Measurements from ENCODE around the gene LNP1.
"Not testable (repeated sequence)": the region's sequence is repeated elsewhere in the genome, so short reads cannot be mapped to it uniquely, and the experiment has no call there.

Gene LNP1

GRCh38 chr3:100429187-100429716, 27.9 kb downstream of the LNP1 start:
- no peak for DNase-seq (ENCODE audit: low read depth, low spot score)

- DNase-seq (ENCODE audit: low read depth, low spot score): no peak
Observed at GRCh38 chr3:100436951-100437350, 35.6 kb downstream of the LNP1 start.

GRCh38 chr3:100437721-100438622, 36.6 kb downstream of the LNP1 start:
- DNase-seq (ENCODE audit: low read depth, low spot score): no peak

GRCh38 chr3:100438623-100438974, 37.3 kb downstream of the LNP1 start:
- no peak for DNase-seq (ENCODE audit: low read depth, low spot score)

- no peak for DNase-seq (ENCODE audit: low read depth, low spot score)
Observed at GRCh38 chr3:100440895-100441294, 39.6 kb downstream of the LNP1 start.

GRCh38 chr3:100443690-100444089, 42.4 kb downstream of the LNP1 start:
- DNase-seq (ENCODE audit: low read depth, low spot score): no peak

GRCh38 chr3:100447067-100447466, 45.7 kb downstream of the LNP1 start:
- not testable (repeated sequence) for DNase-seq (ENCODE audit: low read depth, low spot score)

- no peak for DNase-seq (ENCODE audit: low read depth, low spot score)
Observed at GRCh38 chr3:100448079-100448478, 46.7 kb downstream of the LNP1 start.

GRCh38 chr3:100449214-100449613, 47.9 kb downstream of the LNP1 start:
- DNase-seq (ENCODE audit: low read depth, low spot score): no peak

- DNase-seq (ENCODE audit: low read depth, low spot score): no peak
Observed at GRCh38 chr3:100454677-100455076, 53.3 kb downstream of the LNP1 start.

GRCh38 chr3:100455841-100456550, 54.7 kb downstream of the LNP1 start:
- DNase-seq (ENCODE audit: low read depth, low spot score): no peak

- no peak for DNase-seq (ENCODE audit: low read depth, low spot score)
Observed at GRCh38 chr3:100456745-100457144, 55.4 kb downstream of the LNP1 start.

- DNase-seq (ENCODE audit: low read depth, low spot score): no peak
Observed at GRCh38 chr3:100457811-100458210, 56.5 kb downstream of the LNP1 start.

- no peak for DNase-seq (ENCODE audit: low read depth, low spot score)
Observed at GRCh38 chr3:100458814-100459213, 57.5 kb downstream of the LNP1 start.

GRCh38 chr3:100463002-100463401, 61.7 kb downstream of the LNP1 start:
- no peak for DNase-seq (ENCODE audit: low read depth, low spot score)

- DNase-seq (ENCODE audit: low read depth, low spot score): no peak
Observed at GRCh38 chr3:100463646-100464155, 62.4 kb downstream of the LNP1 start.

- no peak for DNase-seq (ENCODE audit: low read depth, low spot score)
Observed at GRCh38 chr3:100465892-100466777, 64.8 kb downstream of the LNP1 start.

- no peak for DNase-seq (ENCODE audit: low read depth, low spot score)
Observed at GRCh38 chr3:100467133-100467532, 65.8 kb downstream of the LNP1 start.

GRCh38 chr3:100468676-100469075, 67.3 kb downstream of the LNP1 start:
- DNase-seq (ENCODE audit: low read depth, low spot score): no peak

GRCh38 chr3:100470951-100471350, 69.6 kb downstream of the LNP1 start:
- DNase-seq (ENCODE audit: low read depth, low spot score): no peak

GRCh38 chr3:100471444-100471843, 70.1 kb downstream of the LNP1 start:
- no peak for DNase-seq (ENCODE audit: low read depth, low spot score)

Data from activated naive CD8-positive, alpha-beta T cell treated with anti-CD3 and anti-CD28 coated beads, Interleukin-2, amount 50 U/mL, for 16 hours (primary cell).